ENCODE results near the gene LHFPL6.

DNA sequence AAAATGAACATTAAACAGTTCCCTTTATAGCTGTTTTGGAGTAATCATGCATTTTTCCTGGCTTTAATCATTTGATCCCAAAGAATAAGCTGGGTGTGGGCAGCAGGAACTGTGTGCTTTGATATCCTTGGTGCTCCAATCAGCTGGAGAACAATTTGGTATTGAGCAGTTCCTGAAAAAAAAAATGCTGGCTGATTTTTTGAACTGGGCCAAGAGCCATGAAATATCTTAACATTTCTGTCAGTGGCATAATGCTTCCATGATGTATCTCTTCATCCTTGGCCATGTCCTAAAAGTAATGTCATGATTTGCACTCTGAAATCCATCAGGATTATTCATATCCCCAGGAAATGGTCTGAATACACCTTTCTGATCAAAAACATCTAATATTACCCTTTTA, 134.7 kb downstream of the LHFPL6 start:
- TF ChIP-seq, protein P1, sequence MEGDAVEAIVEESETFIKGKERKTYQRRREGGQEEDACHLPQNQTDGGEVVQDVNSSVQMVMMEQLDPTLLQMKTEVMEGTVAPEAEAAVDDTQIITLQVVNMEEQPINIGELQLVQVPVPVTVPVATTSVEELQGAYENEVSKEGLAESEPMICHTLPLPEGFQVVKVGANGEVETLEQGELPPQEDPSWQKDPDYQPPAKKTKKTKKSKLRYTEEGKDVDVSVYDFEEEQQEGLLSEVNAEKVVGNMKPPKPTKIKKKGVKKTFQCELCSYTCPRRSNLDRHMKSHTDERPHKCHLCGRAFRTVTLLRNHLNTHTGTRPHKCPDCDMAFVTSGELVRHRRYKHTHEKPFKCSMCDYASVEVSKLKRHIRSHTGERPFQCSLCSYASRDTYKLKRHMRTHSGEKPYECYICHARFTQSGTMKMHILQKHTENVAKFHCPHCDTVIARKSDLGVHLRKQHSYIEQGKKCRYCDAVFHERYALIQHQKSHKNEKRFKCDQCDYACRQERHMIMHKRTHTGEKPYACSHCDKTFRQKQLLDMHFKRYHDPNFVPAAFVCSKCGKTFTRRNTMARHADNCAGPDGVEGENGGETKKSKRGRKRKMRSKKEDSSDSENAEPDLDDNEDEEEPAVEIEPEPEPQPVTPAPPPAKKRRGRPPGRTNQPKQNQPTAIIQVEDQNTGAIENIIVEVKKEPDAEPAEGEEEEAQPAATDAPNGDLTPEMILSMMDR (IDR thresholded peaks at IDR 0.05; ENCODE audit: borderline replicate concordance, extremely low read depth, low read length, poor library complexity, severe bottlenecking), result no peak
- no peak for TF ChIP-seq EZH2 (IDR thresholded peaks at IDR 0.05; ENCODE audit: borderline replicate concordance, low read depth, low read length, severe bottlenecking)
